Activated T-cell treated with anti-CD3 and anti-CD28 coated beads for 48 hours (primary cell): Measurements from ENCODE around the gene IFT27.

ENCODE experiments used
- DNase-seq: peaks from one replicate; pipeline ENCODE4 v3.0.0-alpha.2; 2020; ENCODE audit warnings: low read depth

Gene IFT27

DNA sequence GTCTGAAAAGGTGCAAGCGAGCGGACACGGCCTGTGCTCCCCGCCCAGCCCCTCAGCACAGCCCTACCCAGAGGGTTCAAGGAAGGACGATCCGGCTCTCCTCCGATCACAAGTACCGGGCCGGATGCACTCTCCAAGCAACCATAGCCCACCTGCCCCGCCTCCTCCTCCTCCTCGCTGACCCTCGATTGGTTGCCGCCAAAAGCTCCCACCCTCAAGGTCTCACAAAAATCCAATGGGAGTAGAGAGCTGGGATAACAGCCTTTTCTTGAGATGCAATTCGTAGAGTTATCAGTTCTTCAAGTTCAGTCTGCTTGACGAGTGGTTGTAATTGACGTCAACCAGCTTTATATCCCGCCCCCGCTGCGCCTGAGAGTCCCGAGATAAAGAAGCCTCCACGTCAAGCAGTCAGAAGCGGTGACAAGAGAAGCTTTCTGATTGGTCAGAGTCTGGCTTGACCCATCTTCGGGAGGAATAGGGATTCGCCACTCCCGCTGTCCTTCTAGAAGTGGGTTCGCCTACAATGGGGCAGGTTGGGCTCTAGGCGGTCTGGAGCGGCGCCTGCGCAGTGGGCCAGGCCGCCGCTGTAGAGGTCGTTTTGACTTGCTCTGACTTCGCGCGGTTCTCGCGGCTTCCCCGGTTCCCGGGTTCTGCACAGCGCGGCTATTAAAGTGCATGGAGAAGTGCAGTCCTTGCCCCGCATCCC lies at the start of gene IFT27:
TSS of gene IFT27 (minus strand) at position 156 of the 706 bp plus-strand sequence. CDS start 412 bp downstream, outside the sequence.
- DNase-seq: peak; percentile 91

- no peak for DNase-seq
These were observed 48.7 kb upstream of the IFT27 start for GRCh38 chr22:36824655-36825054.

DNA sequence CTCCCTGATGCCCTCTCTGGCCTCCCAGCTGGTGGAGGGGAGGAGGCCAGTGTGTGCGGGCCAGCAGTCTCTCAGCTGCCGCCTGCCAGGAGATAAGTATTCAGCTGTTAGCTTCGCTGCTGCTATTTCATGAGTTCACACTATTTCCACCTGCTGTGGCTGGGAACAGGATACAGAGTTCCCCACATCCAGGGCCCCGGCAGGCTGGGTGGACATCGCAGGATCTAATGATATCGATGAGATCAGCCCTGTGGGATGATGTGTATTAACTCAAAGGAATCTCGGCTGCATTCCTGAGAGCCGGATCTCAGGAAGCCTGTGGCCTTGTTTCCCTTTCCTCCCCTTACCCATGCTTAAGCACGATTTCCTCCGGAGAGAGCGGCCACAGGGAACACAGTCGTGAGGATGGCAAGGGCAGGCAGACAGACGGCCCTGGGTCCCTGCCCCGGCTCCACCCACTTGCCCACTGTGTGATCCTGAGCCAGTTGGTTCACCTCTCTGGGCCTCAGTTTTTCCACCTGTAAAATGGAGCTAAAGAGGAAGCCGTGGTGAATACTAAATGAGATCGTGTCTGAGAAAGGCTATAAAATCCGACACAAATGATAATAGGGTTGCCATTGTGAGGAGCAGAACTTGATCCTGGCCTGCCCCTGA lies 47.4 kb upstream of the IFT27 start:
- no peak for DNase-seq

- no peak for DNase-seq
These were observed 46.7 kb upstream of the IFT27 start for GRCh38 chr22:36822581-36822980.

- no peak for DNase-seq
These were observed 43.2 kb upstream of the IFT27 start for GRCh38 chr22:36819112-36819511.

GRCh38 chr22:36818010-36818642 lies 42.2 kb upstream of the IFT27 start:
- no peak for DNase-seq

- DNase-seq: no peak
These were observed 41.6 kb upstream of the IFT27 start for GRCh38 chr22:36817525-36817848.

GRCh38 chr22:36816636-36817524 lies 41.0 kb upstream of the IFT27 start, which contains the start of gene PVALB:
TSS of gene PVALB (minus strand) at chr22:36817035. CDS start at chr22:36817005, 30 bp downstream.
- no peak for DNase-seq

DNA sequence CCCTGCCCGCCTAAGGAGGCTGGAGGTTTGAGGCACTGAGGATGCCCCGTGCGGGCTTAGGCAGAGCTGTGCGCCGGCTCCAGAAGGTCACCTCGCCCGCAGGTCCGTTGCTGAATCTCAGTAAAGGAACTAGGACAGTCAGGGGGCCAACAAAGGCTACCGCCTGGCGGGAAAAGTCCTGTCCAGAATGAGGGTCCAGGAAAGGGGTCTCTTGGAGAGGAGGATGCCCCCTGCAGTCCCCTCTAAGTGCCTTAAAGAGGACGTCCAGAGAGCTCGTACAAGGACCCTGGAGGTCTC lies 40.4 kb upstream of the IFT27 start:
- no peak for DNase-seq

DNA sequence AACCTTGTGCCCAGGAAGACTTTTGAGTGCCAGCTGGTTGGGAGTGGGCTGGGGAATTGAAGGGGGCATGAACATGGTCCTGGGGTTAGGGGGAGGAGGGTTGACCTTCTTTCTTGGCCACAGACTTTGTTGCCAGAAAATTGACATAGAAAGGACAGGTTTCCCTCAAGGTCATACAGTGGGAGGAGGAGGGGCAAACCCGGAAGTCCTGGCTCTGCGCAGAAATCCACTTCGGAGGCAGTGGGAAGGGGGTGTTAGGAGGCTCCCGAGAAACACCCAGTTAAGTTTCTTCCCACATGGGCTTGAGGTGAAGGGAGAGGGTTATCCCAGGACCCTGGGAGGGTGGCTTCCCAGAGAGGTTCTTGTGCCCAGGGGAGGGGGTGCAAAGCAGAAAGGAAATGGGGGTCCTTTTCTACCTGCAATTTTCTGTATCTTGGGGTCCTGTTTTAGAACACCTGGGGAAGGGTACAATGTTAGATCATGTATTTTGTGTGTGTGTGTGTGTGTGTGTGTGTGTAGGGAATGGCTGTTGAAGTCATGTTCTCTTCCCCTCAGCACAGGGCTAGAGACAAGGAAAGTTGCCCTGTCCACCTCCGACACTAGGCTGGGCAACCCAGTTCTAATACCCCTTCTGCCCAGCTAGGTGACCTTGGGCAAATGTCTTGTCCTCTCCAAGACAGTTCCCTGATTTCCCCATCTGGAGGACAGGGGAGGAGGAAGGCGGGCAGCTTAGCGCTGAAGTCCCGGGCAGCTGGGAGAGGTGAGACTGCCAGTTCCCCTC lies 39.8 kb upstream of the IFT27 start:
- no peak for DNase-seq

- DNase-seq: no peak
These were observed 38.9 kb upstream of the IFT27 start for GRCh38 chr22:36814801-36815200.

GRCh38 chr22:36811094-36811800 lies 35.3 kb upstream of the IFT27 start:
- DNase-seq: no peak

DNA sequence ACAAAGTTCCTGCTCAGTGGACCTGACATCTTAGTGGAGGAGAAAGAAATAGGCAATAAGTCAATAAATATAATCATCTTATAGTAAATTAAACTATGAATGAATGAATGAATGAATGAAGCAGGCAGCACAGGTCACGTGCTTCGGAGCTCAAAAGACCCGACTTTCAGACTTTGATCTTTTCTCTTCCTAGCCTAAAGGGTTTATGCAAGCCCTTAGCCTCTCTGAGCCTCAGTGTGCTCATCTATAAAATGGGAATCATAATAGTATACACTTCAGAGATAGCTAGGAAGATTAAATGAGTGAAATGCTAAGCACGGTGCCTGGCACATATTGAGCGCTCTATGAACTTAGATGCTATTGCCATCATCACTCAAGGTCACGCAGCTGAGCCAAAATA lies 33.4 kb upstream of the IFT27 start:
- no peak for DNase-seq

DNA sequence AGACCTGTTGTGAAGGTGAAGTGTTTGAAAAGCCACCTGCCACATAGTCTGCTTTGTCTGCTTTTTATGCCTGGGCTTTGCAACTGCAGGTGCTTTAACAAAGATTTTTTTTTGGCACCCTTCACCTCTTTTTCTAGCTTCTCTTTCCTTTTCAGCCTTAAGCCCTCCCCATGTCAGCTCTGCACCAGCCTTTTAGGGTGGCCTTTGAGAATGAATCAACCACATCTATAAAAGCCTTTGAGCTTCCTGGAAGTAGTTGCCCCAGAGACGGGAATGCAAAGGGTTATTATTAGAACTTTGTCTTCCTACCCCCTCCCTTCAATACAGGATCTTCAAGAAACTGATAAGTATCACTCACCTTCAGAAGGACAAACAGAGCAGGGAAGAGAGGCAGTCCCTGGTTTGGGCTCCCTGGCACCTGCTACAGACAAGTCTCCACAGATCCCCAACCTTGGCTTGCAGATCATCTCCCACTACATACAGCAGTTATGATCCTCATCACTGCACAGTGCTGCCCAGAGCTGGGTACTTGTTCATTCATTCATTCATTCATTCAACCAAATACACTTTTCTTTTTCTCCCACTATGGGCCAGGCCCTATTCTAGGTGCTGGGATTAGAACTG lies 32.9 kb upstream of the IFT27 start:
- no peak for DNase-seq

GRCh38 chr22:36807627-36808026 lies 31.7 kb upstream of the IFT27 start:
- DNase-seq: no peak

GRCh38 chr22:36806835-36807234 lies 30.9 kb upstream of the IFT27 start:
- no peak for DNase-seq

DNA sequence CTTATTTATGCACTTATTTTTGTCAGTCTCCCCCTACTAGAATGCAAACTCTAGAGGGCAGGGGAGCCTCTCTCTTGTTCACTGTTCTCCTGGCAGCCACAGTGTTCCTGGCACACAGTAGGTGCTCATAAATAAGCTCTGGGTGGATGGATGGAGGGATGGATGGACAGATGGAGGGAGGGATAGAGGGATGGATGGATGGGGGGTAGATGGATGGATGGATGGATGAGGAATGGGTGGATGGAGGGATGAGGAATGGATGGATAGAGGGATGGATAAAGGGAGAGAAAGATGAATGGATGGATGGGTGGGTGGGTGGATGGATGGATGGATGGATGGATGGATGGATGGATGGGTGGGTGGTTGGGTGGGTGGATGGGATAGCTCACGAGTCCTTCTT lies 27.4 kb upstream of the IFT27 start:
- no peak for DNase-seq

- no peak for DNase-seq
These were observed 22.8 kb upstream of the IFT27 start for GRCh38 chr22:36798674-36799066.

GRCh38 chr22:36797911-36798673 lies 22.2 kb upstream of the IFT27 start:
- DNase-seq: no peak

GRCh38 chr22:36797374-36797773 lies 21.5 kb upstream of the IFT27 start:
- no peak for DNase-seq
